ENCODE measurements around the gene BLNK.
"Not testable (repeated sequence)": the region's sequence is repeated elsewhere in the genome, so short reads cannot be mapped to it uniquely, and the experiment has no call there.

Gene BLNK
- total RNA-seq = 0 reads per million in 2 donors

DNA sequence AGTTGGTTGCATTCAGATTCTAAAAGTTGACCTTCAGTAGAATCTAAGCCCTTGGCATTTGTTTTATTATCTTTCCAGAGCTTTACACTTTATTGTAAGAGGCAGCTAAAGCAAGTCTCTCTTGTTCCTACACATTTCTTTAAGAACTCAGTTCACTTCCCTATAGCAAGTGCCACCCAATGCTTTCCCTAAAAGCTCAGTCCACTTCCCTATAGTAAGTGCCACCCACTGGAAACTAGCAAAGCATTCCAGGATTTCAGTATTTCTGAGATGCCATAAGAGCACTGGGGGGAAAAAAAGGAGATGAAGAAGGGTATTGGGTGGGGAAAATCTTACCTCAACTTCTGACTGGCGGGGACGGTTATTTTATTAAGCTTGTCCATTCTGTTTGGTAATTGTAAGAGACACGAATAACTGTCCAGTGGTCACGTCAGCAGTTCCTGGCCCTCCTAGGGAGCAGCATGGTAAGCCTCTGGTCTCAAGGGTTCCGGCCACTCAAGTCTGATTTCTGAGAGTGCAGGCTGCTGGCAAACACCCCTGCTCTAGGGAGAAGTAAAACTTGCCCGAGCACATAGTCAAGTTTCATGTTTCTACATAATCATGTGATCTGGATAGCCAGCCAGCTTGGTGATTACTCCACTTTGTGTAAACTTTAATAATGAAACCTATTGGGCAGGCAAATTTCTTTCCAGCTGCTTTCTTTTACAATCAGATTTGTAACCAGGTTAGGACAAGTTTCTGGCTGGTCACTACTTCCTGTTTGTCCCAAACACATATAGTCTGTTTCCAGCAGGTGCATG, at the start of gene BLNK:
Gene BLNK (minus strand): TSS at position 554 of the 800 bp plus-strand sequence. CDS start 171 bp downstream, at position 383.
- no peak for DNase-seq

DNA sequence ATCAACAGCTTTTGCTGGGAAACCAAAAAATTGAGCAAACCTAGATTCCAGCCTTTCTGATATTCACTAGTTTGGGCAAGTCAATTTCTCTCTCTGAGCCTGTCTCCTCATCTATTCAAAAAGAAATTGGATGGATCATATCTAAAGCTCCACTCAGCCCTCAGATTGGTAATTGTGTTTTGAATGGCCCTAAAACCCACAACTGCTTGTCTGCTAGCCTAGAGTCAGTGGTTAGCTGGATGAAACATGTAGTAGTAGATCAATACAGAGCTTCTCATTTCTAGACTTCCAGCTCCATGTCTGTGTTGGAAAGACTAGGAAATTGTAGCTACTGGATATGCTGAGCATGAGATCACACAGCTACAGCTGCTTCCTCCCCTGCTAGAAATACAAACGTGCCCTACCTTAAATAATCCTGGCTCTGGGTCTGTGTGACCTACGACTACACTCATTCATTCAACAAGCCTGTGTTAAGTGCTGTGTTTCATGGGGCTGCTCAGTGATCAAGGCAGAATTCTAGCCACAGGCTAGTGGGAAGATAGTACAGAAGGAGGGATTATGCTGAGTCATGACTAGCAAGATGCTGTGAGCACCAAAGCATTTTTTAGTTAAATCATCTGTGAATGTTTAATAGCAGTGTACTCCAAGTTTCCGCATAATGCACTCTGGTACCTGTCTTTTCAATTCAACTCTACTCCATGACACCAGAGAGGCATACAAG, 48.5 kb upstream of the BLNK start:
- no peak for DNase-seq

DNA sequence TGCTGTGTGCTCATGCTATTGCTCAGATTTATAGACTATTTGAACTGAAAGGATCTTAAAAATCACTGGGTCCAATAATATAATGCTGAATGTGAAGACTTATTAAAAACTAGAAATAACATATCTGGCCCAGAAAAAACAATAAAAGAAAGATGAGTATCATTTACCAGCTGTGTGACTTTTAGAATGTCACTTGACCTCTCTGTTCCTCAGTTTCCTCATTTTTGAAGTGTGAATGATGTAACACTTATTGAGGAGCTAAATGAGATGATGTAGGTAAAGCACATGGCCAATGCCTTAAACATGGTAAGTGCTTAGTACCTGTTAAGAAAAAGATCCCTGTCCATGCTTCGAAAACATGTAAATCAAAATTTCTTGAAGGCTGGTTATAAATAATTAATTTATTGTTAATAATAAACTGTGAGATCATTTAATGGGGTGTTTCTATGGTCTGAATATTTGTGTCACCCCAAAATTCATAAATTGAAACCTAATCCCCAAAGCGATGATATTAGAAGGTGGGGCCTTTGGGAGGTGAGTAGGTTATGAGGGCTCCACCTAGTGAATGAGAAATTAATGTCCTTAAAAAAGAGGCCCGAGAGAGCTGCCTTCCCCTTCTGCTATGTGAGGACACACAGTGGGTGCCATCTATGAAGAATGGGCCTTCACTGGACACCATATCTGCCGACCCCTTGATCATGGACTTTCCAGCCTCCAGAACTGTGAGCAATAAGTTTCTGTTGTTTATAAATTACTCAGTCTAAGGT, 45.9 kb upstream of the BLNK start:
- no peak for DNase-seq

DNA sequence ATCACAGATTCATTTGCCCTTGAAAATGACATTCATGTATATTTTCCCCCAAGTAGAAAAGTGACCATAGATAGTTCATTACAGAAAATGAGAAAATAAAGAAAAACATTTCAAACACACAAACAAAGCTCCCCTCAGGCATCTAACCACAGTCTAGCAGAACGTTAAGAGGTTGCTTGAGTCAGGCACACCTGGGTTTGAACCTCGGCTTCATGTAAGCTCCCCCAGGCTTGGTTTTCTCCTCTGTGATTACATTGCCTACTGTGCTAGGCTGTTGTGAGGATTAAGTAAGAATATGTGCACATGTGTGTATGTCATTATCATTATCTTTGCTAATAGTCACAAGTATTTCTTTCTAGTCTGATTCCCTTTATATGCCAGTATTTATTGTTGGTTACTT, 42.0 kb upstream of the BLNK start:
- no peak for DNase-seq

DNA sequence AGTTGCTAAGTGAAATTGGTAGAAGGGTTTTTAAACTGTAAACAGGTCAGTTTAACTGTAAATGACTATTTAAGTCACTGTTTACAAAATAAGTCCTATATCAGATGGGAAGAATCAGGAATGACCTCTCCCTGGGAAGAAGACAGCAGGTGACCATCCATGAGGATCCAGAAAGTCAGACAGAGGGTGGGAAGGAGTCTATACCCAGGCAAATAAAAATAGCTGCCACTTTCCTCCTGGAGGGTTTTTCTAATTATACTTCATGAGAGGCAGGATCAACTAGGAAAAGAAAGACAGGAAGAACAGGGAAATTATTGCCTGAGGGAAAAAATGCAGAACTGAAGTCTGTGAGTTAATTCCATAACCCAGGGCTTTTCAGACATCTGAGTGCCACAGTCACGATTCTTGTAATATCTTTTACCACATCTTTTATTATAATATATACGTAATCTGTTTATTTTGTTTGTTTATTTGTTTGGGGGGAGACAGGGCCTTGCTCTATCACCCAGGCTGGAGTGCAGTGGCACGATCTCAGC, 39.9 kb upstream of the BLNK start:
- DNase-seq = no peak

DNA sequence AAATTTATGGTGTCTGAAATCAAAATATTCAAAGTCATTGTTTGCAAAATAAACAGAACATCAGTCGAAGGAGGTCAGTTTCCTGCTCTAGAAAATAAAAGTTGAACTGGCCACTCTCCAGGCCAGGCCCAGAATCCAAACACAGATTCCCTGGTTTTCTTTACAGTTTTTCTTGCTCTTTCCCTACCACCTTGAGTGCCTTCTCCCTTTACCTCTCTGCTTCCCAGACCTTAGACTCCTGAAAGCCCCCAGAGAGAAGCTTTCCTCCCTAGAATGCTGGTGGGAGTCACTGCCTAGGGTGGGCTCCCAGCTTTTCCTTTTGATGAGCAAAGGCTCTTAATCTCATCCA, 38.9 kb upstream of the BLNK start:
- no peak for DNase-seq

DNA sequence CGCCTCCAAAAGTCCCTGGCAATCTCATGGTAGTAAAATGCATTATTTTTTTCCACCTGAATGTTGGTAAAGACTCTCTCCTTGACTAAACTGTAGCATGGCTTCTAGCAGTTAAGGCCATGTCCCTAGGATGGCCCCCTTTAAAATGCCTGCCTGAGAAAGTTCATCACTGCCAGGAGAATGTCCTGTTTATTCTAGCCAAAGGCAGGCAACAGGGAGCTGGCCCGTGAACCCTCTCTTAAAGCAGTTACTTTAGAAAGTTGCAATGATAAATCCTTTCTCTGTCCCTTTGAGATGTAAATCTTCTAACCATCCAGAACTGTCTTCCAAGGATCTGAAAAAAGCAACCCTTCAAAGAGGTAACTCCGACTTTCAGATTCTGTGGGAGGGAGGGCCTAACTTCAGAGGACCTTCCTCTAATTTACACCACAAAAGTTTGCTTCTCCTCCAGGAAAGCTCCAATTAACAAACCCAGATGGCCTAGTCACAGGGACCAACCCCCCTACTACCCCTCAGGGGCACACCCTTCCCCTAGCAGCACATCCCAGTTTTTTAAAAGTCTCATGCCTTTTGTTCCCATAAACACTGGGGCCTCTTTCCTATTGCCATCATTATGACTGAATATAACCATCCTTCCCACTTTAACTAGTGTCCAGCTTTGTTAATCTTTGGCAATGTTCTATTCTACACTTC, 38.4 kb upstream of the BLNK start:
- DNase-seq = no peak

DNA sequence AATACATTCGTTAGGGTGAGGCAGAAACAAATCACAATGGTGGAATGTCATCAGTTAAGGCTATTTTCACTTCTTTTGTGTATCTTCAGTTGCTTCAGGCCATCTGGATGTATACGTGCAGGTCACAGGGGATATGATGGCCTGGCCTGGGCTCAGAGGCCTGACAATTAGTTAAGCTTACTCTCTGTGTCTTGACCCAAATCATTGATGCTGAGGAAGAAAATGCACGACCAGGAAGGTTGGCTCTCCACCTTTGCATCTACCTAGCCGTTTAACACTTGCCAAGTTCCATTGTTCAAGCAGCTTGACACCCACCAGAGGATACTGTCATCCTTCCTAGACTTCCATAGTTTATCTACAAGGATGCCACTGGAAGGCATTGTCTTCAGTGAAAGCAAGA, 37.5 kb upstream of the BLNK start:
- not testable (repeated sequence) for DNase-seq

DNA sequence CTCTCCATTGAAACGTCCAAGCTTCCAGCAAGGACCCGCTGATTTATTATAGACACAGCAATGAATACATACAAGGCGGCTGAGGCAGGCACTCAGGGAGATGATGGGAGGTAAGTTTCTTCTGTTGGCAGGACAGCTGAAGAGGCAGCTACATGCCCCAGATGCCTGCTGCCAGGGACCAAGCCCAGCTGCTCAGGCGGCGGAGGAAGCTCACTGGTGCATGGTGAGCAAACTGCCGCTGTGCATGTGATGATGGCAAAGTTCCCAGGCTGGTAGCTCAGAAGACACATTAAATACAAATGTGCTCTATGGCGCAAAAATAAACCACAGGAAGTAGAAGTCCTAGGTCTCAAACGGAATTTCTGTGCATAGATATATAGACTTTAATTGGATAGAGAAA, 35.1 kb upstream of the BLNK start:
- no peak for DNase-seq

DNA sequence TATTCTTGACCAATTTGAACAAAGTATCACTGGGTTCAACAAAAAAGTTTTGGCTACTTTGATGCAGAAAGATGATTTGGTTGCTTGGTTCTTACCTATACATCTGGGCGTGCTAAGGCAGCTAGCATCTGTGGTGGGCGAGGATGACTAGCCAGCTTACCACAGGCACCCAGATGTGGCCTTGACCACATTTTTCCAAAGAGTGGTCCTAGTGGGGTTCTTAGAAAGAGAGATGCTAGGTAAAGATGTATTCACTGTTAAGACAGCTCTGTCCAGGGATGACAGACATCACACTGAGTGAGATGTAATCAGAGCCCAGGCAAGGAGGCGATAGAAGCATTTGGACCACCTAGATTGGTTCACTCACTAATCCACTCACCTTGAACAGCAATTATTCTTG, 33.6 kb upstream of the BLNK start:
- DNase-seq = no peak

DNA sequence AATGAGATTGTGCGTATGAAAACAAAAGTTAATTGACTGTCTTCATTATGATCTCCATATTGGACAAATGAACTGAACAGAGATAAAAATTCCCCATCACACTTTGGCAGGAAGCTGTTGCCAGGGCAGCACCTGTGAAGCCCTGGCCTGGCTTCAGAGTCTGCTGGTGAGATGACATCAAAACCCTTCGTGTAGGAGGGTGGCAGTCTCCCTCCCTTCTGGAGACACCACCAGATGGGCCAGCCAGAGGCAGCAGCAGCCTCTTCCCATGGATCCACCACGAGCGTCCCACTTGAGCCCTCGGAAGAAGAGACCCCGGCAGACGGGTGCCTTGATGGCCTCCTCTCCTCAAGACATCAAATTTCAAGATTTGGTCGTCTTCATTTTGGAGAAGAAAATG, 32.9 kb upstream of the BLNK start, which contains the start of gene DNTT:
Gene DNTT (plus strand): TSS at position 205 of the 400 bp plus-strand sequence. CDS start 64 bp downstream, at position 269.
- no peak for DNase-seq

DNA sequence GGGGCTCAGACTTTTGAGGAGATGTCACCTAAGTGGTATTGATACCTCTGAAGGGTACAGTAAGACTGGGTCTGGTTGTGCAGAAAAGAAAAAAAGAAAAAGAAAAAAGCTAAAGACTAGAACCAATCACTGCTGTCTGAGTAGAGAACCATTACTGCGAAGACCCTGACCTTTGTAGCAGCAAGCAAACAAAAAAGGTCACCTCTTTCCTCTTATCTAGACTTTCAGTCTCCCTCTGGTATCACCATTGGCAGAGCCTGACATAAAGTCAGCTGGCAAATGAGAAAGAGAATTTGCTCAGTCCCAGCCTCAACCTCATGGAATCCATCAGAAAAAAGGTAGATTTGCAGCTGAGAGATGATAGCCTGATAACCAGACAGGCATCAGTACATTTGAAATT, 30.2 kb upstream of the BLNK start:
- DNase-seq = no peak

DNA sequence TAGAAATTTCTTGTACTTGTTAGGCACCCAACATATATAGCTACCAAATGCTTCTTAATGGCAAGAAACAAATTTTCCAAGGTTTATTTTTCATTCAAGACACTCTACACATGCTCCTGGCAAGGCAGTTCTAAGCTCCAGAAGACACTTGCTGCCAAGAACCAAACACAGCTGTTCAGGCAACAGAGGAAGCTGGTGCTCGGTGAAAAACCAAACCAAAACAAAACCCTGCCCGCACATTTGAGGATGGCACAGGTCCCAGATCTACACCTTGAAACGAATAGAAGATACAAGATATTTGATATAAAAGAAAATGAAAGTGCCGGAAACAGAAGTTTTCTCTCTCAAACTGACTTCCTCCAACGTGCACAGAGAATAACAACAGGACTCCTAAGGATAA, 28.0 kb upstream of the BLNK start:
- no peak for DNase-seq

DNA sequence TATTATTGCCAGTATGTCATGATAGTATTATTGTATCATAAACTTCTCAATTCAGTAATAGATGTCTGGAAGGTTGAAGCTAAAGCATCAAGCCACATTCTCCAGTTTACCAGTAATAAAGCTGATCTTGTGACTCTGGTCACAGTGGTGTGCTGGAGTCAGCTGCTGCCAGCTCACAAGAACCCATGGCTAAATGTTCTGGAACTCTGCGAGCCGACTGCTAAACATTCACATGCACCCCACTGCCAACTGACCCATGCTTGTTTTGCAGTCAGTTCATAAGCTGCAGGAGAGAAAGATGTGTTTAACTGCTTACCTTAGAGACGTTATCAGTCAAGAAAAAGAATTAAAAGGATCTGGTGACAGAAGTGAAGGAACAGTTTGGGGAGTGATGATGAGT, 27.0 kb upstream of the BLNK start:
- no peak for DNase-seq

DNA sequence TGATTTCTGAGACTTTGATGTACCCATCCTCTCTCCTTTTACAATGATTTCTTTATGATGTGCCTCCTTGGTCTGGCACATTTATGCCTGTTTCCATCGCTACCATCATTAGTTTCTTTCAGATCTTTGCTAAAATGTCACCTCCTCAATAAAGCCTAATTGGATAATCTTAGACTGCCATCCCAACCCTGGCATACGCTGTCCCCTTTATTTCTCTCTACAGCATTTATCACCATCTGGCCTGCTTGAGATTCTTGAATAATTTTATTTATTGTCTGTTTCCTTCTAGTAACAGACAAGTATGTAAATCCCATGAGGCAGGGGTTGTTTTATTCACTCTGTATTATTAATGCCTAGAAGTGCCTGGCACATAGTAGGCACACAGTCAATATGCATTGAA, 26.1 kb upstream of the BLNK start:
- no peak for DNase-seq

DNA sequence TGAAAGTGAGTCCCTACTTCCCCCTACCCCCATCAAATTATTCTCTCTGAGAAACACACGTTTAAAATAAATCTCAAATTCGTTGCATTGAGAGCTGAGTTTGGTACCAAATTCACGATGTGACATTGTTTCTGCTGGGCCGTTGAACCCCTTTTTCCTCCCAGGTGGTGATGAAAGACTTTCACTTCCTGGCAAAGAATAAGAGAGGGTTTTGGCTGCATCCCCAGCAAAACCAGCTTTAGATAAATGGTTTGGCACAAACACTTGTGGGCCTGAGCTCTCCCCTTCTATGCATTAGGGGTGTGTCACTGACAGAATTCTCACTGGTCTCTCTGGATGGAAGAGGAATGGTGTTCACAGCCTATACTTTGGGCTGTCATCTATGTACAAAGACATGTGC, 24.1 kb upstream of the BLNK start:
- no peak for DNase-seq

DNA sequence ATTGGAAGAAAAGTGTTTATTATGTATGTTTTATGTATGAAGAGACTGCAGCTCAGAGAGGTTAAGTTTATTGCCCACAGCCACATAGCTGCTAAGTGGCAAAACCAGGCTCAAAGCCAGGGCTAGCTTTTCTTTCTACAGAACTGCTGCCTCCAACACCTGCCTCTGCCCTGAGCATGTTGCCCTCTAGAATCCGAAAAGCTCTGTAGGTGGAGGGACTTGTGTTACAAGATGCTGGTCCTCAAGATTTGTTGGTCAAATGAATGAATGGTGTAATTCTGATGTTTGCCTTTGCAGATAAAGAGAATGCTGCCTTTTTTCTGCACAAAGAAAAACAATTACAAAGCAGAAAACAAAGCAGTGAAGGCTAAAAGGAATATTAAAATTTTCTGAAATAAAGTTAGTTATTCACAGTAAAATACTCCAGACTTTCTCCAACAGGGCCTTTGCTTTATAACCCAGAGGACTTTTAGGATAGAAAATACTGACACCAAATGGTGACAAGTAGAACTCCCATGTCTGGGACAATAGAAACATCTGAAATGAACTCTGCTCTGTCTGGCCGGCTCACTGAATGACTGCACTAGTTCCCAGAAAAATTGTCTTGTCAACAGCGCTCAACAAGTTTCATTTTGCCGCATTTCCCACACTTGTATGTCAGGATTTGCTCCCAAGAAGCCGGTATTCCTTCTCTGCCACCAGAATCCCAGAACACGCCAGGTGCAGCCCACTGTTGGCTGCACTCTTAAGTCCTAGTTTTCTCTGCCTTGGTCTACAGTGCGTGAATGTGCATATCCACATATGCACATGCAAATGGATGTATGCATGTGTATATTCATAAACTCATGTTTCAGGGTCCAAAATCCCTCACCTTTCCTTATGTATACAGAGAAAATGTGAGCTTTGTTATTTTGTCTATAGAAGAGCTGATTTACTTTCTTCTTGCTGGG, 21.9 kb upstream of the BLNK start:
- DNase-seq = no peak

DNA sequence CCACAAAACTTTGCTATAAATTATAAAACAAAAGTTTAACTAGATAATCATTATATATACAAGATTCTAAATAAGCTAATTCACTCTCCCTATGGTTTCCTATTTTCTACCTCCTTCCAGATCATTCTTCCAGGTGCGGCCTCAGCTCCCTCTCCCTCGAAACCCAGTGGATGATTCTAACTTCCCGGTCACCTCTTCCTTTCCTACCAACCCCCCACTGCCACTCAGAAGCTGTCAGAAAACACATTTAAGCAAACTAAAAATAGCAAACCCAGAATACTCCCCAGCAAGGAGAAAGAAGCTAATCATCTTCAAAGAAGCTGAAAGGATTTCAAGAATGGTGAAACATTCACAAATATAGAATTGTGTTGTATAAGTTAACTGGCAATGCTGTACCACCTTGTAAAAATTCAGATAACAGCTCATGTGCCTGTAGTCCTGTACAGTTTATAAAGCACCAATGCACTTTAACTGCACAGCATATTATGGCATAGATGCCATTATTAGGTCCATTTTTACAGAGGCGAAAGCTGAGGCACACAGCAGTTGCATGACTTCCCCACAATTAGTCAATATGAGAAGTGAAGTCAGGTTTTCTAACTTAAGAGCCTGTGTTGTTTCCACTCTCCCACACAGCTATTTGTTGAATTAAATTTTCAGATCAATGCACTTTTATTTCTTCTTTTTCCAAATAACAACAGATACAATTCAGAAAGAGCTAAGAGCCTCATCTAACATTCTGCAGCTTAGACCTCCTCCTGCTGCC, 19.2 kb upstream of the BLNK start:
- DNase-seq = no peak

DNA sequence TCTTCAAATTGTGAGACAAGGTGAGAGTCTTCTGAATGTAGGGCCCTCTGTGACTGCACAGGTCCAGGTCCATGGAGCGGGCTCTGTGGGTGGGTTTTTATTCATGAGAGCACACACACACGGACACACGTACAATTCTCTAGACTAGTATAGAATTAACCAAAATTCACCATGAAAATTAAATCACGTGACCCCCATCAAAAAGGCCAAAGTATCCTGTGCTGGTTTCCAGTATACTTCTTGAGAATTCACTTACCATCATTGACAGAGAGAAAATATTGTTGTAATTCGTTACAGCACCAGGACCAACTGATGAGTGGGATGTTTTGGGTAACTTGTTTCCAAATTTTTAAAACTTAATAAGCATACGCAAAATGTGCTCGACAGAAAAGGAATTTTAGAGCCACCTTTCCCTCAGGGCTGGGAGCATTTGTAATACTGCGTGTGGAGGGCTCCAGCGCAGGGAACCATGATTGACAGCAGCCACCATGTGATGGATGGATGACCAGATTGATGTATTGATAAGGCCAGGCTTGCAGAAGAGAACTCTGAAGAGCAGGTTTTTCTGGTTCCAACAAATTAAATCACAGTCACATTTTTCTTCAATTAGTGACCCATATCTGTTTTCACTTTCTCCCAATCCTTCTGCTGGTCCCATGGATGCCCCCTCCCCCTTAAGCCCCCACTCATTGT, 18.0 kb upstream of the BLNK start:
- no peak for DNase-seq

DNA sequence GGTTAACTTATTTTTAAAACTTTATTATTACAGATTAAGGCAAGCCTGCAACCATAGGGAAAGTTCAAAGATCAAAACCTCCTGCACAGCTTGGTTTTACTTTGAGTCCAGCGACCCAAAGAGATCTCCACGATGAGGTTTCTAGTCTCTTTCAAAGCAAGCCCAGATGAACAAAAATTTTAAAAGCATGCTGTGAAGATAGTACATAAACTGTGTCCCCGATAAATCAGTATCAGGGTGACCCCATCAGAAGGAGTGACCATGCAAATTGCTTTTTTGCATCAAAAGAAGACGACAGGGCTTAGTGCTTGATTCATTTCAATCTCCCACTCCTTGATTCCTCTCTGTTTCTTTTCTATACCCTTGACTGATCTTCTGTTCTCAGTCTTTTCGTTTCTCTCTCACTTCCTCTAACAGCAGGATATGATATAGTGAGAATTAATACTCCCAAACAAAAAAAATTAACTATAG, 16.8 kb upstream of the BLNK start:
- DNase-seq = no peak

All from T-helper 9 cell (primary cell).